Ishikawa (cell line): ENCODE measurements around the gene SPEM2.

ENCODE experiments used
- CEBPB ChIP-seq: IDR thresholded peaks from 2 replicates; pipeline ENCODE4 v1.6.1; 2012
- CREB1 ChIP-seq: IDR thresholded peaks from 2 replicates; pipeline ENCODE4 v1.6.1; 2012; ENCODE audit warnings: low read depth
- EGR1 ChIP-seq: IDR thresholded peaks from 2 replicates; pipeline ENCODE4 v1.6.1; 2012
- EP300 ChIP-seq: IDR thresholded peaks from 2 replicates; pipeline ENCODE4 v1.6.1; 2012; ENCODE audit warnings: borderline replicate concordance
- FOXM1 ChIP-seq: IDR thresholded peaks from 2 replicates; pipeline ENCODE4 v1.6.1; 2012; ENCODE audit warnings: low read depth, borderline replicate concordance
- MAX ChIP-seq: IDR thresholded peaks from 2 replicates; pipeline ENCODE4 v1.6.1; 2012
- NFIC ChIP-seq: IDR thresholded peaks from 2 replicates; pipeline ENCODE4 v1.6.1; 2012
- RAD21 ChIP-seq: IDR thresholded peaks from 2 replicates; pipeline ENCODE4 v1.6.1; 2012; ENCODE audit warnings: low read depth
- REST ChIP-seq: IDR thresholded peaks from 2 replicates; pipeline ENCODE4 v1.6.1; 2012; ENCODE audit warnings: low read depth, mild to moderate bottlenecking
- TAF1 ChIP-seq: IDR thresholded peaks from 2 replicates; pipeline ENCODE4 v1.6.1; 2012; ENCODE audit warnings: low read depth, mild to moderate bottlenecking
- TCF12 ChIP-seq: IDR thresholded peaks from 2 replicates; pipeline ENCODE4 v1.6.1; 2012; ENCODE audit warnings: low read depth
- TEAD4 ChIP-seq: IDR thresholded peaks from 2 replicates; pipeline ENCODE4 v1.6.1; 2012
- USF1 ChIP-seq: IDR thresholded peaks from 2 replicates; pipeline ENCODE4 v1.6.1; 2012
- YY1 ChIP-seq: IDR thresholded peaks from 2 replicates; pipeline ENCODE4 v1.6.1; 2012; ENCODE audit warnings: low read depth
- ZBTB7A ChIP-seq: IDR thresholded peaks from 2 replicates; pipeline ENCODE4 v1.6.1; 2012; ENCODE audit warnings: low read depth

Gene SPEM2

GRCh38 chr17:7382901-7383300 lies 42.5 kb upstream of the SPEM2 start:
- no peak for TF ChIP-seq TCF12
- TF ChIP-seq MAX, result no peak
- no peak for TF ChIP-seq REST
- no peak for TF ChIP-seq EP300
- TF ChIP-seq RAD21, result no peak
- no peak for TF ChIP-seq ZBTB7A
- no peak for TF ChIP-seq NFIC
- no peak for TF ChIP-seq YY1
- TF ChIP-seq TAF1, result no peak
- TF ChIP-seq USF1, result no peak
- TF ChIP-seq TEAD4, result no peak
- no peak for TF ChIP-seq EGR1
- no peak for TF ChIP-seq CEBPB
- no peak for TF ChIP-seq FOXM1
- TF ChIP-seq CREB1, result no peak

- TF ChIP-seq YY1, result no peak
- no peak for TF ChIP-seq MAX
- no peak for TF ChIP-seq ZBTB7A
- no peak for TF ChIP-seq EGR1
- no peak for TF ChIP-seq REST
- no peak for TF ChIP-seq TAF1
These were observed 42.1 kb upstream of the SPEM2 start for GRCh38 chr17:7383371-7383741.

- TF ChIP-seq EGR1 (no peak), CREB1 (no peak), TCF12 (no peak), MAX (no peak), TAF1 (no peak), TEAD4 (no peak), CEBPB (no peak), EP300 (no peak), USF1 (no peak)
These were observed 41.5 kb upstream of the SPEM2 start for GRCh38 chr17:7383742-7384488.

GRCh38 chr17:7384489-7385081 lies 40.8 kb upstream of the SPEM2 start:
- no peak for TF ChIP-seq CEBPB
- no peak for TF ChIP-seq CREB1
- no peak for TF ChIP-seq TEAD4

GRCh38 chr17:7388856-7389255 lies 36.6 kb upstream of the SPEM2 start:
- TF ChIP-seq FOXM1 (no peak), TEAD4 (no peak), TCF12 (no peak), CEBPB (no peak), EP300 (no peak), MAX (no peak), CREB1 (no peak), TAF1 (no peak), ZBTB7A (no peak), NFIC (no peak), USF1 (no peak), RAD21 (no peak), REST (no peak), YY1 (no peak), EGR1 (no peak)
